ENCODE results near the gene KHK. TPM values are rescaled to one million over a fixed set of nuclear protein-coding genes. Genes with fewer than 3 reads are reported as not detected.
"Not testable (repeated sequence)": the region's sequence is repeated elsewhere in the genome, so short reads cannot be mapped to it uniquely, and the experiment has no call there.

KHK gene
- total RNA-seq, 1 donor from 2014 or later: 5.3 TPM

GRCh38 chr2:27100036-27100435 lies 13.5 kb downstream of the KHK start:
- no peak for DNase-seq
- Mint-ChIP-seq H3K9me3 (ENCODE audit: unreplicated experiment) (peaks cover 5% of the 10 kb centered on the region), H3K36me3 (ENCODE audit: unreplicated experiment) (no peaks in the 10 kb centered on the region), H3K4me3 (ENCODE audit: unreplicated experiment) (no peak overlapping the region), H3K4me1 (ENCODE audit: low read depth, unreplicated experiment) (peaks cover 3% of the 10 kb centered on the region), H3K27ac (ENCODE audit: unreplicated experiment) (no peak overlapping the region), H3K27me3 (ENCODE audit: unreplicated experiment) (peaks cover 4% of the 10 kb centered on the region)
- no peak for TF ChIP-seq CTCF (IDR thresholded peaks at IDR 0.05; ENCODE audit: partially characterized antibody, unreplicated experiment)

- TF ChIP-seq CTCF (IDR thresholded peaks at IDR 0.05; ENCODE audit: partially characterized antibody, unreplicated experiment): no peak
- no peak for DNase-seq
- no peak overlapping the region for H3K27ac Mint-ChIP-seq (ENCODE audit: unreplicated experiment)
- H3K9me3 Mint-ChIP-seq (ENCODE audit: unreplicated experiment): peaks cover 5% of the 10 kb centered on the region
- no peaks in the 10 kb centered on the region for H3K36me3 Mint-ChIP-seq (ENCODE audit: unreplicated experiment)
- H3K4me1 Mint-ChIP-seq (ENCODE audit: low read depth, unreplicated experiment): peaks cover 3% of the 10 kb centered on the region
- H3K27me3 Mint-ChIP-seq (ENCODE audit: unreplicated experiment): peaks cover 4% of the 10 kb centered on the region
- H3K4me3 Mint-ChIP-seq (ENCODE audit: unreplicated experiment): no peak overlapping the region
Observed at GRCh38 chr2:27102329-27102728, 15.8 kb downstream of the KHK start.

- H3K4me3 Mint-ChIP-seq (ENCODE audit: unreplicated experiment): no peak overlapping the region
- H3K36me3 Mint-ChIP-seq (ENCODE audit: unreplicated experiment): no peaks in the 10 kb centered on the region
Observed at GRCh38 chr2:27105981-27106380, 19.4 kb downstream of the KHK start.

GRCh38 chr2:27108221-27108620 lies 21.6 kb downstream of the KHK start:
- Mint-ChIP-seq H3K4me3 (ENCODE audit: unreplicated experiment) (no peak overlapping the region), H3K36me3 (ENCODE audit: unreplicated experiment) (no peaks in the 10 kb centered on the region), H3K9me3 (ENCODE audit: unreplicated experiment) (peaks cover 2% of the 10 kb centered on the region), H3K27me3 (ENCODE audit: unreplicated experiment) (no peaks in the 10 kb centered on the region), H3K27ac (ENCODE audit: unreplicated experiment) (no peak overlapping the region), H3K4me1 (ENCODE audit: low read depth, unreplicated experiment) (no peaks in the 10 kb centered on the region)
- TF ChIP-seq CTCF (IDR thresholded peaks at IDR 0.05; ENCODE audit: partially characterized antibody, unreplicated experiment): no peak
- DNase-seq: no peak

More at GRCh38 chr2:27105981-27106380, 19.4 kb downstream of the KHK start:
- Mint-ChIP-seq H3K4me1 (ENCODE audit: low read depth, unreplicated experiment) (no peaks in the 10 kb centered on the region), H3K9me3 (ENCODE audit: unreplicated experiment) (peaks cover 2% of the 10 kb centered on the region), H3K27ac (ENCODE audit: unreplicated experiment) (no peak overlapping the region), H3K27me3 (ENCODE audit: unreplicated experiment) (no peaks in the 10 kb centered on the region)
- no peak for TF ChIP-seq CTCF (IDR thresholded peaks at IDR 0.05; ENCODE audit: partially characterized antibody, unreplicated experiment)
- DNase-seq: no peak

GRCh38 chr2:27109083-27109482 lies 22.5 kb downstream of the KHK start:
- no peak for TF ChIP-seq CTCF (IDR thresholded peaks at IDR 0.05; ENCODE audit: partially characterized antibody, unreplicated experiment)
- Mint-ChIP-seq H3K4me3 (ENCODE audit: unreplicated experiment) (no peak overlapping the region), H3K27me3 (ENCODE audit: unreplicated experiment) (no peaks in the 10 kb centered on the region), H3K36me3 (ENCODE audit: unreplicated experiment) (no peaks in the 10 kb centered on the region), H3K27ac (ENCODE audit: unreplicated experiment) (no peak overlapping the region), H3K9me3 (ENCODE audit: unreplicated experiment) (peaks cover 2% of the 10 kb centered on the region), H3K4me1 (ENCODE audit: low read depth, unreplicated experiment) (no peaks in the 10 kb centered on the region)
- no peak for DNase-seq

- not testable (repeated sequence) for H3K27me3 Mint-ChIP-seq (ENCODE audit: unreplicated experiment); H3K27ac Mint-ChIP-seq (ENCODE audit: unreplicated experiment); H3K4me1 Mint-ChIP-seq (ENCODE audit: low read depth, unreplicated experiment); DNase-seq; H3K36me3 Mint-ChIP-seq (ENCODE audit: unreplicated experiment); H3K9me3 Mint-ChIP-seq (ENCODE audit: unreplicated experiment); H3K4me3 Mint-ChIP-seq (ENCODE audit: unreplicated experiment)
Observed at GRCh38 chr2:27110603-27111352, 24.2 kb downstream of the KHK start.

GRCh38 chr2:27111392-27112078 lies 25.0 kb downstream of the KHK start:
- H3K4me1 Mint-ChIP-seq (ENCODE audit: low read depth, unreplicated experiment); H3K9me3 Mint-ChIP-seq (ENCODE audit: unreplicated experiment); H3K27ac Mint-ChIP-seq (ENCODE audit: unreplicated experiment); DNase-seq; H3K27me3 Mint-ChIP-seq (ENCODE audit: unreplicated experiment); H3K4me3 Mint-ChIP-seq (ENCODE audit: unreplicated experiment); H3K36me3 Mint-ChIP-seq (ENCODE audit: unreplicated experiment): not testable (repeated sequence)
